ENCODE data around the gene ATP5MC2. TPM values are rescaled to one million over a fixed set of nuclear protein-coding genes. Genes with fewer than 3 reads are reported as not detected.

ATP5MC2 gene
- total RNA-seq, 3 donors from 2014 or later (not counting 1 experiment from before 2014, with no cell fraction given) = 180 to 195 (median 184) TPM

DNA sequence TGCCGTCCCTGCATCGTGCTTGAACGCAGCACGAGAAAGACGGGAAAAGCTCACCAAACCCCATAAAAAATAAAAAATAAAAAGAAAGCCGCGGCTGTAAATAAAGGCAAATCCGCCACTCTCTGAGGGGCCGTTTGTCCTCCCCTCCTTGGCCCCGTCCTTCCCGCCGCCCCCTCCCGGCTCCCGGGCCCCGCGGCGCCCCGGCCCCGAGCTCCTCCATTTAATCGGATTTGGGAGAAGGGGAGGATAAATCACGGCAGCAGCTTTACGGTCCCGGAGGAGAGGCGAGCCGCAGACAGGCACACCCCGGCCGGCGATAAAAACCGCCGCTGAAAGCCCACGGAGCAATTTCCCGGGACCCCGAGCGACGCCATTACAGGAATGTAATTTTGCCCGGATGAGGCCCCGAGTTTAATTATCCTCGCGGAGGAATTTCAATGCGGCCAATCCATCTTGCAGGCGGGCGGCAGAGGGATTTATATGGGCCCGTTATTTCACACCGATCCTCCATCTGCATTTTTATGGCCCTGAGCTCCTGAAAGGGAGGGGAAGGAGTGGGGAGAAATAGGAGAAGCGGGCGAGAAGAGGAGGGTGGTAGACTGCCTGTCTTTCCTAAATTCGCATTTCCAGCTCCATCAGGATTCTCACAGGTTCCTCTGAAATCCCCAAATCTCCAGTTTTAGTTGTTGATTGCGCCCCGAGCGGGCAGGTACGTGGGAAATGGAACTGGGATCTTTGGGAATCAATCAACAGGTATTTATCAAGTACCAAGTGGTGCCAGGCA lies 1.3 kb upstream of the ATP5MC2 start:
- Mint-ChIP-seq H3K27ac (peak overlapping the region in 1 of 2 donors; percentile 86), H3K9me3 (no peaks in the 10 kb centered on the region), H3K36me3 (no peaks in the 10 kb centered on the region), H3K4me1 (peaks cover 20 to 22% of the 10 kb centered on the region in 2 donors), H3K4me3 (peak overlapping the region; percentile 86), H3K27me3 (ENCODE audit: low read depth in 2 of 2) (peaks cover 9 to 15% of the 10 kb centered on the region in 2 donors)
- intact Hi-C loops (cut with micrococcal nuclease) = loop anchor here (2.0 kb wide), 1 partner anchor 50 kb away; the partner anchor contains the start of gene ATF7
- Histone ChIP-seq H3K9me3 (ENCODE audit: control insufficient read depth, insufficient read depth, low read length) (no peaks in the 10 kb centered on the region), H3K27ac (ENCODE audit: low read length) (no peak overlapping the region), H3K27me3 (ENCODE audit: control insufficient read depth, insufficient read depth, low read length) (peaks cover 12% of the 10 kb centered on the region), H3K36me3 (ENCODE audit: control insufficient read depth, insufficient read depth, low read length) (peaks cover 6% of the 10 kb centered on the region), H3K4me3 (ENCODE audit: low read length) (peak overlapping the region; percentile 94), H3K4me1 (ENCODE audit: control insufficient read depth, insufficient read depth, low read length) (peaks cover 24% of the 10 kb centered on the region)
- DNase-seq (peak in 1 of 2 donors; percentile 9), ATAC-seq (no peak)
- TF ChIP-seq, protein P1, sequence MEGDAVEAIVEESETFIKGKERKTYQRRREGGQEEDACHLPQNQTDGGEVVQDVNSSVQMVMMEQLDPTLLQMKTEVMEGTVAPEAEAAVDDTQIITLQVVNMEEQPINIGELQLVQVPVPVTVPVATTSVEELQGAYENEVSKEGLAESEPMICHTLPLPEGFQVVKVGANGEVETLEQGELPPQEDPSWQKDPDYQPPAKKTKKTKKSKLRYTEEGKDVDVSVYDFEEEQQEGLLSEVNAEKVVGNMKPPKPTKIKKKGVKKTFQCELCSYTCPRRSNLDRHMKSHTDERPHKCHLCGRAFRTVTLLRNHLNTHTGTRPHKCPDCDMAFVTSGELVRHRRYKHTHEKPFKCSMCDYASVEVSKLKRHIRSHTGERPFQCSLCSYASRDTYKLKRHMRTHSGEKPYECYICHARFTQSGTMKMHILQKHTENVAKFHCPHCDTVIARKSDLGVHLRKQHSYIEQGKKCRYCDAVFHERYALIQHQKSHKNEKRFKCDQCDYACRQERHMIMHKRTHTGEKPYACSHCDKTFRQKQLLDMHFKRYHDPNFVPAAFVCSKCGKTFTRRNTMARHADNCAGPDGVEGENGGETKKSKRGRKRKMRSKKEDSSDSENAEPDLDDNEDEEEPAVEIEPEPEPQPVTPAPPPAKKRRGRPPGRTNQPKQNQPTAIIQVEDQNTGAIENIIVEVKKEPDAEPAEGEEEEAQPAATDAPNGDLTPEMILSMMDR (IDR thresholded peaks at IDR 0.05) = no peak
- 18% methylated on average over 51 of the region's 51 CpGs for WGBS (ENCODE audit: insufficient coverage)

DNA sequence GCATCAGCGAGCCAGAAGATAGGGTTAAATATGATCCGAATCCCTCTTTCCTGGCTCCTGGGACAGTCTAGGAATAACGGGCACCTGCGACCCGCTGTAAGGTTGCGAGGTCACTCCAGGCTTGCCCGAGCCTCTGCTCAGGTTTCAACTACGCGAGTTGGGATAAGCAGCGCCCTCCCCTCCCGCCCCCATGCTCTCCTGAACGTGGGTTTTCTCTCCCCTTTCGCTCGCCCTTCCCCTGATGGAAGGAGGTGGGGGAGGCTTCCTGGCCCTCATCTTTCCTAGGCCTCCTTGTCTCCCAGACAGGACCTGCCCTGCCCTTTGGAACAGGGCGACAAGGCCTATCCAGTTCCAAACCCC lies 753 bp upstream of the ATP5MC2 start:
- ATAC-seq = no peak

DNA sequence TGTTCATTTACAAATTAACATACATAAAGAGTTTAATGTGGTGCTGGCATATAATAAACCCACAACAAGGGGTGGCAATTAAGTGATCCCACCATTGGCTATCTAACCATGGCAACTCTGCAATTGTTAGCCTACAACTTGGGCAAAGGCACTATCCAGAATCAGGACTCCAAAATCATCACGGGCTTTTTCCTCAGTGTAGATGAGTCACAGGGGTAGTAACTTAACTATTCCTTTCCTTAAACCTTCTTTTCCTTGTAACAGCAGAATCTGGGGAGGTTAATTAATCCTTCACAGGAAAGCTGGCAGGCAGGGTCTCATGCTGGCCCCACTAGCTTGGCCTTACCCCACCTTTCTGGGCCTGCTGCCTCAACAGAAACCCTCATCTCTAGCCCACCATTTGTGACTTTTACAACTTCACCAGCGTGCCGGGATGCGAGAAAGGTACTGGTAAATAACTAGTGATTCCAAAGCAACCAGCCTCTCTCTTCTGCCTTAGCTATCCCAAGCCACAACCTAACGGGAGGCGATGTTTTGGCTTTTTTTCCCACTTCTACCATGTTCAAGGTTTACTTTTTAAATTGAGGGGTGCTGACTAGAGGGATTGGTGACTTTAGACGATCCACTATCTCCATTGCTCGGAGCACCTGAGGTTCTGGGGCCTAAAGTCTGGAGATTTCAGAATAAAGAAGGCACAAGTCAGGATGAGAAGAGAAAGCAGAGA lies 744 bp downstream of the ATP5MC2 start:
- intact Hi-C loops (cut with micrococcal nuclease) = no loop called here
- Histone ChIP-seq H3K27me3 (ENCODE audit: control insufficient read depth, insufficient read depth, low read length) (peaks cover 12% of the 10 kb centered on the region), H3K27ac (ENCODE audit: low read length) (peak overlapping the region; percentile 76), H3K4me1 (ENCODE audit: control insufficient read depth, insufficient read depth, low read length) (peaks cover 24% of the 10 kb centered on the region), H3K36me3 (ENCODE audit: control insufficient read depth, insufficient read depth, low read length) (peaks cover 20% of the 10 kb centered on the region), H3K9me3 (ENCODE audit: control insufficient read depth, insufficient read depth, low read length) (no peaks in the 10 kb centered on the region), H3K4me3 (ENCODE audit: low read length) (peak overlapping the region; percentile 94)
- no peak for ATAC-seq
- H3K27ac Mint-ChIP-seq = peak overlapping the region; percentile 85 to 86
- no peaks in the 10 kb centered on the region for H3K9me3 Mint-ChIP-seq
- H3K4me1 Mint-ChIP-seq = peaks cover 27 to 29% of the 10 kb centered on the region in 2 donors
- DNase-seq = no peak
- H3K36me3 Mint-ChIP-seq = no peaks in the 10 kb centered on the region
- peaks cover 9 to 12% of the 10 kb centered on the region in 2 donors for H3K27me3 Mint-ChIP-seq (ENCODE audit: low read depth in 2 of 2)
- peak overlapping the region; percentile 86 for H3K4me3 Mint-ChIP-seq
- 32% methylated on average over 8 of the region's 8 CpGs for WGBS (ENCODE audit: insufficient coverage)
- TF ChIP-seq, protein P1 (IDR thresholded peaks at IDR 0.05) = no peak

More for the DNA sequence above, 753 bp upstream of the ATP5MC2 start:
- Mint-ChIP-seq H3K4me1 (peaks cover 20 to 22% of the 10 kb centered on the region in 2 donors), H3K36me3 (no peaks in the 10 kb centered on the region), H3K9me3 (no peaks in the 10 kb centered on the region), H3K27me3 (ENCODE audit: low read depth in 2 of 2) (peaks cover 9 to 15% of the 10 kb centered on the region in 2 donors), H3K4me3 (peak overlapping the region; percentile 86), H3K27ac (peak overlapping the region; percentile 85 to 86)
- TF ChIP-seq, protein P1 (IDR thresholded peaks at IDR 0.05) = no peak
- peak in 1 of 2 donors; percentile 45 for DNase-seq
- Histone ChIP-seq H3K4me3 (ENCODE audit: low read length) (peak overlapping the region; percentile 94), H3K27me3 (ENCODE audit: control insufficient read depth, insufficient read depth, low read length) (peaks cover 12% of the 10 kb centered on the region), H3K9me3 (ENCODE audit: control insufficient read depth, insufficient read depth, low read length) (no peaks in the 10 kb centered on the region), H3K4me1 (ENCODE audit: control insufficient read depth, insufficient read depth, low read length) (peaks cover 24% of the 10 kb centered on the region), H3K36me3 (ENCODE audit: control insufficient read depth, insufficient read depth, low read length) (peaks cover 7% of the 10 kb centered on the region), H3K27ac (ENCODE audit: low read length) (no peak overlapping the region)
- 8% methylated on average over 11 of the region's 15 CpGs for WGBS (ENCODE audit: insufficient coverage)
- intact Hi-C loops (cut with micrococcal nuclease) = loop anchor here (1.0 to 2.0 kb wide), 3 partner anchors 50 to 133 kb away; partner anchors contain the start of genes ATF7 and CALCOCO1

Measured in natural killer cell (primary cell).